LNCAP (cell line): ENCODE measurements around the gene CES3.

Experiments used
- CTCF ChIP-seq: fragments of 450-650 bp; IDR thresholded peaks from 2 replicates; pipeline ENCODE4 v1.5.1; 2017; ENCODE audit warnings: mild to moderate bottlenecking

The CES3 gene

GRCh38 chr16:66918355-66918754 is 42.7 kb upstream of the CES3 start:
- no peak for TF ChIP-seq CTCF

- no peak for TF ChIP-seq CTCF
Observed at GRCh38 chr16:66918803-66919568, 42.1 kb upstream of the CES3 start, which contains the start of gene CDH16. Gene CDH16, minus strand, starts transcription at chr16:66918885. Its CDS starts 820 bp downstream, at chr16:66918065.

- TF ChIP-seq CTCF: no peak
Observed at GRCh38 chr16:66919569-66920298, 41.3 kb upstream of the CES3 start.

- no peak for TF ChIP-seq CTCF
Observed at GRCh38 chr16:66920299-66920590, 40.8 kb upstream of the CES3 start.

GRCh38 chr16:66920924-66921680 is 40.0 kb upstream of the CES3 start:
- no peak for TF ChIP-seq CTCF

GRCh38 chr16:66921729-66922450 is 39.2 kb upstream of the CES3 start:
- TF ChIP-seq CTCF: no peak

- TF ChIP-seq CTCF: no peak
Observed at GRCh38 chr16:66923247-66923731, 37.8 kb upstream of the CES3 start.
